ENCODE results near the gene STH.

STH gene

GRCh38 chr17:45965812-45966211 lies 33.2 kb upstream of the STH start:
- no peak overlapping the region for H3K4me3 ChIP-seq (ENCODE audit: low read length)
- DNase-seq (ENCODE audit: low read depth, low spot score), result no peak

DNA sequence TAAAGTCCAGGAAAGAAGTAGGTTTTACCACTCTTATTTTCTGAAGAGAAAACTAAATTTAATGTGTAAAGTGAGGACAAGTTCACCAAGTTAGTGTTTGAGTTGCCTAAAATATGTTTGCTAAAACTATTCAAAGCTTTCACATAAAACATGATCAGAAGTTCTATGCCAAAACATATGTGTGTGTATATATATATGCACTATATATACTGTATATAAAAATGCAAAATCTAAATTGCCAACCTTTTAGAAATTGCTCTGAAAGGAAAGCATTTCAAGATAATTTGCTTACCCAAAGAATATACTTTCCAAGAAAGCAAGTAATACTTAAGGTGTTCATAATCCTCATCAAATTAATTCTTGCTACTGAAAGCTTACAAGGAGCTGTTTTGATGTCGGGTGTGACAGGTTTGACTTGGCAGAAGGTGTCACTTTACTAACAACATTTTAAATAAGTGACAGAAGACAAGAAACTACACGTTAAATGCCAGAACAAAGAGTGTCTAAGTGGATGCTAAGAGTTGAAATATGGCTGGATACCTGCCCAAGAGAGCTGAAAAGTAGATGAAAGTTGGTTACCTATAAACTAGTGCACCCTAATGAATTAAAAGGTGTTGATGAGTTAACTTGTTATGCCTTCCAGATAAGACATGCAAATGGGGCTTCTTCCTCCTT lies 32.3 kb upstream of the STH start:
- H3K4me3 ChIP-seq (ENCODE audit: low read length), result no peak overlapping the region
- no peak for DNase-seq (ENCODE audit: low read depth, low spot score)

DNA sequence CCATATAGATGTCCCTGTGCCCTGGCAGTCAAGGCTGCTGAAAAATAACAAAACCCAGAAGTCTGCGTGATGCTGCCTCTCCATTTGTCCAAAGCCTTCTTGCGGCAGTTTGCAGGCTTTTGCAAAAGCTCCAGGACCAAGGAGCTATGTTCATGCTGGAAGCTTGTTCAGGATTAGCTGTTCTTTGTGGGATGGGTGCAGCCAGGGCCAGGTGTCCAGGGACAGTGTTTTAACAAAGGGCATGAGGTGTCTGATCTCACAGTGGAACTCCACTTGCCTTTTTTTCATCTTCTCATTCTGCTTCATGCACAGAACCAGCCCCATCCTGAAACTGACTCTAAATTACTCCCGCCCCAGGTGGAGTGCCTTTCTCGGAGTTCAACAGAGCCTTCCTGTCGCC lies 31.7 kb upstream of the STH start:
- no peak overlapping the region for H3K4me3 ChIP-seq (ENCODE audit: low read length)
- DNase-seq (ENCODE audit: low read depth, low spot score), result no peak

DNA sequence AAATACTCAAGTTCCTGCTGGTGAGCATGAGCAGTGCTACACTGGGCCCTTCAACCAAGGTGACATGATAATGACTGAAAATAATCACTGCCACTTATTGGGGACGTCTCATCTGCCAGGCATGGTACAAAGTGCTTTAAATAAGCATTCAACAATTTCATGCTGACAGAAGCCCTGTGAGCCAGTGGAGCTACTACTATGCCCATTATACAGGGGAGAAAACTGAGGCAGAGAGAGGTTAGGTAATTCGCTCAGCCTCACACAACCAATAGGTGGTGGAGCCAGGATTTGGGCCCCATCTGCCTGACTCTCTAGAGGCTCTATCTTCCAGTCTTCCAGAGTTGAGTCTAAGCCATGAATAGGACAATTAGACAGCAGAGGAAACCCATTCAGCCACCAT lies 30.3 kb upstream of the STH start:
- DNase-seq (ENCODE audit: low read depth, low spot score), result no peak
- no peak overlapping the region for H3K4me3 ChIP-seq (ENCODE audit: low read length)

GRCh38 chr17:45969726-45970125 lies 29.3 kb upstream of the STH start:
- no peak overlapping the region for H3K4me3 ChIP-seq (ENCODE audit: low read length)
- no peak for DNase-seq (ENCODE audit: low read depth, low spot score)

DNA sequence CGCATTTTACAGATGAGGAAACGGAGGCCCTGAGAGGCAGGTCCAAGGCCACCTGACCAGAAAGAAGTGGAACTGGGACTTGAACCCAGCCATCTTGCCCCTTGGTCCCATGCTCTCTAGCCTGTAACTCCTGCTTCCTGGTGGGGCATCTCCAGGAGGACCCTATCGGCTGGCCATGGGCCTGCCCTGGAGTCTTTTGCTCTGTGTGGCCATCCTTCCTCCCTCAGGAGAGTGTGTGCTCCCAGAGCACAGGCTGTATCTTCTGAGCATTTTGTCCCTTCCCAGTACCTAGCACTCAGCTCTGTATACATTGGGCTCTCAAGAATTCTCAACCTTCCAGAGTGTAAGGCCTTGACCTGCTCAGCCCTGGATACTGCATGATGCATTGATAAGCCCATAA lies 28.4 kb upstream of the STH start:
- no peak for DNase-seq (ENCODE audit: low read depth, low spot score)
- no peak overlapping the region for H3K4me3 ChIP-seq (ENCODE audit: low read length)

DNA sequence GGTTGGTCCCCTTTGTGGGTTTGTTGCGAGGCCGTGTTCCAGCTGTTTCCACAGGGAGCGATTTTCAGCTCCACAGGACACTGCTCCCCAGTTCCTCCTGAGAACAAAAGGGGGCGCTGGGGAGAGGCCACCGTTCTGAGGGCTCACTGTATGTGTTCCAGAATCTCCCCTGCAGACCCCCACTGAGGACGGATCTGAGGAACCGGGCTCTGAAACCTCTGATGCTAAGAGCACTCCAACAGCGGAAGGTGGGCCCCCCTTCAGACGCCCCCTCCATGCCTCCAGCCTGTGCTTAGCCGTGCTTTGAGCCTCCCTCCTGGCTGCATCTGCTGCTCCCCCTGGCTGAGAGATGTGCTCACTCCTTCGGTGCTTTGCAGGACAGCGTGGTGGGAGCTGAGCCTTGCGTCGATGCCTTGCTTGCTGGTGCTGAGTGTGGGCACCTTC lies 27.3 kb upstream of the STH start:
- DNase-seq (ENCODE audit: low read depth, low spot score), result no peak
- H3K4me3 ChIP-seq (ENCODE audit: low read length), result no peak overlapping the region

- DNase-seq (ENCODE audit: low read depth, low spot score), result no peak
- no peak overlapping the region for H3K4me3 ChIP-seq (ENCODE audit: low read length)
Observed at GRCh38 chr17:45972531-45972930, 26.5 kb upstream of the STH start.

- H3K4me3 ChIP-seq (ENCODE audit: low read length), result no peak overlapping the region
- no peak for DNase-seq (ENCODE audit: low read depth, low spot score)
Observed at GRCh38 chr17:45973099-45973780, 25.8 kb upstream of the STH start.

DNA sequence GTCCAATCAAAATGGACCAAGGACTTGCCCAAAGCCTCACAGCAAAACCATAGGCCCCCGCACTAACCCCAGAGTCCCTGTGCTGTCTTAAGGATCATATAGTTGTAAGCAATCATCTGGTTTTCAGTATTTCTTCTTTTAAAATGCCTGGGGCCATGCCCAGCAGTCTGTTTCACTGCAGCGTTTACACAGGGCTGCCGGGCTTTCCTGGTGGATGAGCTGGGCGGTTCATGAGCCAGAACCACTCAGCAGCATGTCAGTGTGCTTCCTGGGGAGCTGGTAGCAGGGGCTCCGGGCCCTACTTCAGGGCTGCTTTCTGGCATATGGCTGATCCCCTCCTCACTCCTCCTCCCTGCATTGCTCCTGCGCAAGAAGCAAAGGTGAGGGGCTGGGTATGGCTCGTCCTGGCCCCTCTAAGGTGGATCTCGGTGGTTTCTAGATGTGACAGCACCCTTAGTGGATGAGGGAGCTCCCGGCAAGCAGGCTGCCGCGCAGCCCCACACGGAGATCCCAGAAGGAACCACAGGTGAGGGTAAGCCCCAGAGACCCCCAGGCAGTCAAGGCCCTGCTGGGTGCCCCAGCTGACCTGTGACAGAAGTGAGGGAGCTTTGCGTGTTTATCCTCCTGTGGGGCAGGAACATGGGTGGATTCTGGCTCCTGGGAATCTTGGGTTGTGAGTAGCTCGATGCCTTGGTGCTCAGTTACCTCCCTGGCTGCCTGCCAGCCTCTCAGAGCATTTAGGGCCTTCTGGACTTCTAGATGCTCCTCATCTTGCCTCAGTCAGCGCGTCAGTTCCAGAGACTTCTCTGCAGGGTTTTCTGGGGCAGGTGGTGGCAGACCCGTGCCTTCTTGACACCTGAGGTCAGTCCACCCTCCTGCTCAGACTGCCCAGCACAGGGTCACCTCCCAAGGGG lies 24.8 kb upstream of the STH start:
- no peak for DNase-seq (ENCODE audit: low read depth, low spot score)
- H3K4me3 ChIP-seq (ENCODE audit: low read length), result no peak overlapping the region

GRCh38 chr17:45974916-45975630 lies 24.0 kb upstream of the STH start:
- no peak for DNase-seq (ENCODE audit: low read depth, low spot score)
- H3K4me3 ChIP-seq (ENCODE audit: low read length), result no peak overlapping the region

DNA sequence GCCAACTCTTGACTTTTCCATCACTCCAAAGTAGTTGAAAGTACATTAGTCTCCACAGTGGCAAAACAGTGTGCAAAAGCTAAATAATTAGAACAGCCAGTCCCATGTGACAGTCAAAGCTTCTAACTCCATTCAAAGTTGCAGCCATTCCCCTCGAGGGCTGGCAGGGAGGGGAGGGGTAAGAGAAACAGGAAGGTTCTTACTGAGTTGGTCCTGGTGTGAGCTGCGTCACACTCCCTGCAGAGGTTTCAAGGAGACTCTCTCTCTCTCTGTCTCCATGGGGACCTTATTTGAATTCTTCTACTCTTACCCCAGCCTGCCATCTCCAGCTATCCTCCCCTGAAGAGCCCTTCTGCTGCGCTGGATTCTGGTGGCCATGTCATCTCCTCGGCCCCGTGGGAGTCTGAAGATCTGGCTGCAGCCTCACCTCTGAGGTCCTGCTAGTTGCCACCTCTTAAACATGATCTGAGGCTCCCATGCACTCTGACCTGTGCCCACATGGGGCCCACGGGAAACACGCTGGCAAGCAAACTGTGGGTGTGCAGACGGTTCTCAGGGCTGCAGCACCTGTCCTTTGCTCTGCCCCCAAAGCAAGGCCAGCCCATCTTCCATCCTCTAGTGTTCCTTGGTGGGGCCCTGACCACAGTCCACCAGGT lies 23.3 kb upstream of the STH start:
- H3K4me3 ChIP-seq (ENCODE audit: low read length), result no peak overlapping the region
- no peak for DNase-seq (ENCODE audit: low read depth, low spot score)

DNA sequence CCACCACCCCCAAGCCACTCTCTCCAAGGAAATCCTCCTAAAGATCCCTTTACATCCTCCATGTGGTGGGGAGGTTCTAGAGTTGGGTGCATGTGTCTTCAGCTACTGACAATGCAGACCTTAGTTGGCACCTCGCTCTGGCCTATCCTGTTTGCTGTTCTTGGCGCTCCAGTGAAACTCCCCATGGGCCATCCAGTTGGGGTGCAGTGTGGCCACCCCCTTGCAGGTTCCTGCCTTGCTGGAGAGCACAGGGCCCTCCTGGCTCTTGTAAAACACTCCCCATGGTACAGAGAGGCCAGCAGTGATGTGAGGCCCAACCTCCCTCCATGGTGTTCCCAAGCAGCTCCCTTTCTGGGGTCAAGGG lies 22.7 kb upstream of the STH start:
- no peak overlapping the region for H3K4me3 ChIP-seq (ENCODE audit: low read length)
- no peak for DNase-seq (ENCODE audit: low read depth, low spot score)

DNA sequence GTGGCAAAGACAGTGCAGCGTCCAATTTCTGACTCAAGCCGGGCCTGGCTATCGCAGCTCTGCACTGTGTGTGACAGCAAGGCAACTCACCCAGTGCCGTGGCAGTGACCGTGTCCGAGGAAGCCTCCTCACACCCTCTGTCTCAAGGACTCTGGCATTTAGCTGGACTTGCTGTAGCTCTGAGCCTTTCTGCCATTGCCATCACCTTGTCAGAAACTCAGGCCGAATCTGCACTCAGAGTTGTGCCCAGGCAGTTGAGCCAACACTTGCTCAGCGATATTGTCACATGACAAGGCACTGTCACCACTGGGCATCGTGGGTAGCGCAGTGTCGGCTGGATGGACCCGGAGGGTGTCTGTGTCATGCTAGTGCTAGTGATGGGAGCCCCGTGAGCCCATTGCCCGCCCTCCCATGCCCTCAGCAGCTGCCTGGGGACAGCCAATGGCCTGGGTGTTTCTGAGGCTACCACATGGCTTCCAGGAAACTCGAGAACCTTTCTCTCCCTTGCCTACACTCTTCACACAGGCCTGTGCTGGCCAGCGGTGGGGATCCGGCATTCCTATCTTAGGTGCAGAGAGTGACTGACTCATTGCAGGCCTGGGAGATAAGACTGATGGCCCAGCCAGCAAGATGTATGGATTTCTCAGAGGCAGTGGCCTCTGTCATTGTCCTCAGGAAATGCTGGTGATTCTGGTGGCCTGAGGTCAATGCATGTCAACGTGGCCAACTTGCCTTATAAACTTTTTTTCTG lies 22.1 kb upstream of the STH start:
- no peak for DNase-seq (ENCODE audit: low read depth, low spot score)
- no peak overlapping the region for H3K4me3 ChIP-seq (ENCODE audit: low read length)

GRCh38 chr17:45977506-45977824 lies 21.6 kb upstream of the STH start:
- H3K4me3 ChIP-seq (ENCODE audit: low read length), result no peak overlapping the region
- no peak for DNase-seq (ENCODE audit: low read depth, low spot score)

DNA sequence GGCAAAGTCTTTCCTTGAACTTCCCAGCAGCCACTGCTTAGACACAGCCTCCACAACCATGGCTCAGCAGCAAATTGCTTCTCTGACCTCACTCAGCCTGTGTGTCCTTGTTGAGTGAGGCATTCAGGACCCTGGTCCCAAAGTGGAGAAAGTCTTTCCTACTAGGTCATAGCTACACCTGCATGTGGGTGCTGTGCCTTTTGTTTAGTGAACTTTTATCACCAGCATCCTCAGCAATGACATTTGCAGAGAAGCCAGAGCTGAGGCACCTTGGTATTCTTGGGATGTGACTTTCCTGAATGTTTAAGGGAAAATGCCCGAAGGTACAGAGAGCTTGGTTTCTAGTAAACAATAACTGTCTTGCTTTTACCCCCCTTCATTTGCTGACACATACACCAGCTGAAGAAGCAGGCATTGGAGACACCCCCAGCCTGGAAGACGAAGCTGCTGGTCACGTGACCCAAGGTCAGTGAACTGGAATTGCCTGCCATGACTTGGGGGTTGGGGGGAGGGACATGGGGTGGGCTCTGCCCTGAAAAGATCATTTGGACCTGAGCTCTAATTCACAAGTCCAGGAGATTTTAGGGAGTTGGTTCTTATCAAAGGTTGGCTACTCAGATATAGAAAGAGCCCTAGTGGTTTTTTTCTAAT lies 20.9 kb upstream of the STH start:
- no peak for DNase-seq (ENCODE audit: low read depth, low spot score)
- H3K4me3 ChIP-seq (ENCODE audit: low read length), result no peak overlapping the region

DNA sequence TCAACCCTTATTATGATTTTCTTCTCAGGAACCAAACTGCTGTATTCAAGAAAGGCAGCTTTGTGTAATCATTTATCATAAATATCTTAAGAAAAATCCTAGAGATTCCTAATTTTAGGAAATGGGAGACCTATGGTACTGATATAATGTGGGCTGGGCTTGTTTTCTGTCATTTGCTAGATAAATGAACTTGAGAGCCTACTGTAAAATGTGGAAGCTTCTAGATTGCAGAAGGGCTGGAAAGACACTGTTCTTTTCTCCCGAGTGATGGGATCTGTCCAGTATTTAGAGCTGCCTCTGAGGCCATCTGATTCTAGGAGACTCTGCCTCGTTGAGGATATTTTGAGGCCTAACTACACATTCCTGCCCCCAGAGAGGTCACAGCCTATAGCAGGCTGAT lies 19.9 kb upstream of the STH start:
- DNase-seq (ENCODE audit: low read depth, low spot score), result no peak
- H3K4me3 ChIP-seq (ENCODE audit: low read length), result no peak overlapping the region

GRCh38 chr17:45980855-45981254 lies 18.2 kb upstream of the STH start:
- no peak for DNase-seq (ENCODE audit: low read depth, low spot score)
- H3K4me3 ChIP-seq (ENCODE audit: low read length), result no peak overlapping the region

Measured in Jurkat, Clone E6-1 (cell line).